GM06990 (cell line): ENCODE results near the gene CFAP74.

Experiments
- DNase-seq: peaks from one replicate; pipeline ENCODE4 v3.0.0-alpha.2; 2011; ENCODE audit not compliant: insufficient read length; ENCODE audit errors: extremely low read depth
- H3K27me3 ChIP-seq: replicated peaks from 2 replicates; pipeline ENCODE4 v1.6.0; 2011; ENCODE audit warnings: low read length; ENCODE audit not compliant: control insufficient read depth, insufficient read depth
- H3K36me3 ChIP-seq: 2 replicates; pipeline ENCODE4 v1.5.1; 2011; ENCODE audit warnings: low read length; ENCODE audit not compliant: control insufficient read depth, insufficient read depth
- H3K4me3 ChIP-seq: replicated peaks from 2 replicates; pipeline ENCODE4 v1.5.1; 2011; ENCODE audit warnings: low read depth, mild to moderate bottlenecking, control low read depth, low read length
- TF ChIP-seq, protein P1 (sequence below): IDR thresholded peaks from 2 replicates; pipeline ENCODE4 v1.5.1; 2011; ENCODE audit warnings: low read length, control low read depth, mild to moderate bottlenecking, inconsistent platforms; ENCODE audit not compliant: insufficient read depth, poor library complexity, severe bottlenecking

The CFAP74 gene

DNA sequence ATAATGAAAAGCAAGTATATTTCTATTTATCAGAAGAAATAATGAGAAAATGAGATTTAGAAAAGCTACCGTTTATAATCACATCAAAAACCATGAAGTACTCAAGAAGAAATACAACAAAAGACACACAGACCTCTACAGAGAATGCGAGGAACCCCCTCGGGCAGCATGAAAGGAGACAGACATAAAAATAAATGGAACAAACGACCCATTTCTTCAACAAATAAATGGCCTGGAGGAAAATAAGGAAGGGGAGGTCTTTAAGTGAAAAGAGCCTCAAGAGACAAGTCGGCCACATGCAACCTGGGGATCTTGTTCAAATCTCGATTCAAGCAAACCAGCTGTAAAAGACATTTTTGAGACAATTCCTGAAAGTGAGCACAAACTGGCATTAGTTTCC lies 6.0 kb downstream of the CFAP74 start:
- no peak for DNase-seq
- TF ChIP-seq, protein P1, sequence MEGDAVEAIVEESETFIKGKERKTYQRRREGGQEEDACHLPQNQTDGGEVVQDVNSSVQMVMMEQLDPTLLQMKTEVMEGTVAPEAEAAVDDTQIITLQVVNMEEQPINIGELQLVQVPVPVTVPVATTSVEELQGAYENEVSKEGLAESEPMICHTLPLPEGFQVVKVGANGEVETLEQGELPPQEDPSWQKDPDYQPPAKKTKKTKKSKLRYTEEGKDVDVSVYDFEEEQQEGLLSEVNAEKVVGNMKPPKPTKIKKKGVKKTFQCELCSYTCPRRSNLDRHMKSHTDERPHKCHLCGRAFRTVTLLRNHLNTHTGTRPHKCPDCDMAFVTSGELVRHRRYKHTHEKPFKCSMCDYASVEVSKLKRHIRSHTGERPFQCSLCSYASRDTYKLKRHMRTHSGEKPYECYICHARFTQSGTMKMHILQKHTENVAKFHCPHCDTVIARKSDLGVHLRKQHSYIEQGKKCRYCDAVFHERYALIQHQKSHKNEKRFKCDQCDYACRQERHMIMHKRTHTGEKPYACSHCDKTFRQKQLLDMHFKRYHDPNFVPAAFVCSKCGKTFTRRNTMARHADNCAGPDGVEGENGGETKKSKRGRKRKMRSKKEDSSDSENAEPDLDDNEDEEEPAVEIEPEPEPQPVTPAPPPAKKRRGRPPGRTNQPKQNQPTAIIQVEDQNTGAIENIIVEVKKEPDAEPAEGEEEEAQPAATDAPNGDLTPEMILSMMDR, result no peak
- H3K27me3 ChIP-seq, result no peaks in the 10 kb centered on the region; the same call in 1 of the 2 replicates
- H3K36me3 ChIP-seq, result no peaks in the 10 kb centered on the region
- no peak overlapping the region for H3K4me3 ChIP-seq

DNA sequence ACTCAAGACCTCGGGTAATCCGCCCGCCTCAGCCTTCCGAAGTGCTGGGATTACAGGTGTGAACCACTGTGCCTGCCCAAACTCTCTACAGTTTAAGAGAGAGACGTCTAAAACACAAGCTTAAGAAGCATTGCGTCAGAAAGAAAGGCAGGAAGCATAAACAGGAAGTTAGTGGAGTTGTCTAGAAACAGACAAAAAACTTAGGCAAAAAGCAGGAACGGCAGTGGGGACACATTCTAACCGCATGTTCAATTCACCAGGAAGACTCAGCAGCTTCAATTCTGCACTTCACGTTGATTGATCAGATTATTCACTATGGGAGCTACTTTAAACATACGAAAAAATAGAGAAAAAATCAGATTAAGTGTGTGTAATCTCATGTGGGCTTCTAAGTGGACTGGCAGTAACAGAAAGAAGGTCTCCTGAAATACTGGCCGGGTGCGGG lies 7.4 kb downstream of the CFAP74 start:
- H3K36me3 ChIP-seq, result no peaks in the 10 kb centered on the region

DNA sequence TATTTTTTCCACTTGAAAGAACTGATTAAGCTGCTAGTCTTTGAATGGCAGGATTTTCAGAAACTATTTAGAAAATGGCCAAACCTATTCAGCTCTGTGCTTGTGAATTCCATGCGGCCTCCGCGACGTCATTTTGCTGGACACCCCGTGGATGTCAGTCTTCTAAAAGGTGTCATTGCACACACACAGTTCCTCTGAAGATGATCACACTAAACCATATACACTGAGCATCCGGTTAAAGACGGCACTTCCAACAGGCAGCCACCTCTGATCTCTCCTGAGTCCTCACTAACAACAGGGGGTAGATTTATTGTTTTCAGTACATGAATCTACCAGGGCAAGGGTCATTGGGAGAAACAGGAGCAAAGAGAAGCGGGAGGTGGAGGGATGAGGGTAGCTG lies 9.1 kb downstream of the CFAP74 start:
- Histone ChIP-seq H3K36me3 (no peaks in the 10 kb centered on the region), H3K27me3 (no peaks in the 10 kb centered on the region; the same call in 1 of the 2 replicates), H3K4me3 (no peak overlapping the region)
- TF ChIP-seq, protein P1, result no peak
- DNase-seq, result no peak

More for the DNA sequence above, 7.4 kb downstream of the CFAP74 start:
- Histone ChIP-seq H3K4me3 (no peak overlapping the region), H3K27me3 (no peaks in the 10 kb centered on the region; the same call in 1 of the 2 replicates)
- DNase-seq, result no peak
- TF ChIP-seq, protein P1, result no peak

DNA sequence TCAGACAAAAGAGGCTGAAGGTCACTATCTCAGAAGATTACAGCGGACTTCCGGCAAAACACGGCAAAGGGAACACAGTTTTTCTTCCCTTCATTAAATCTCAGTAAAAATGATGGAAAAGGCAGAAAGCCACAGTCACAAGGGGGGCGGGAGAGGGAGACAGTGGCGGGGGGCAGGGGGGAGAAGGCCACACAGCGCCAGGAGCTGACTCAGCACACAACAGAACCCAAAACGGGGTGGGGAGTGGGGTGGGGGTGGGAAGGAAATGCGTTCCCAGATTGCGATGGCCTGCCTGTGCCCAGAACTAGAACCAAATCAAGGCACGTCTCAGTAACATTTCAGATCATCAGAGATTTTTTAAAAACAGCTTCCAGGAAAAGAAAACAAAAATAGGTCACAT lies 13.4 kb downstream of the CFAP74 start:
- no peaks in the 10 kb centered on the region; the same call in 1 of the 2 replicates for H3K27me3 ChIP-seq
- TF ChIP-seq, protein P1, result no peak
- DNase-seq, result no peak
- no peak overlapping the region for H3K4me3 ChIP-seq
- no peaks in the 10 kb centered on the region for H3K36me3 ChIP-seq

DNA sequence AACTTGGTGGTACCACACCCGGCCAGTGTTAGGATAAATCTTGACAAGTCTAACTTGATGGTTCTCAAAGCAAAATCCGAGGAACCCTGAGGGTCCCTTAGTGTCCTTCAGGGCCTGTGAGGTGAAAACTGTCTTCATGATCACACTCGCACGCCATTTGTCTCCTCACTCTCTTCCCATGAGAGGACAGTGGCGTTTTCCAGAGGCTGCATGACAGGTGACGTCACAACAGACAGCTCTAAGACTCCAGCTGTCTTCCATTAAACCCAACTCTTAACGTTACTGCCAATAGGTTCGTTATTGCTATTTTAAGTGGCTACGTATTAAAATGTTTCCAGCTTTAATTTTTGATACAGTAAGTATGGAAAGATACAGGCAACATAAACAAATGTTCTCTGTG lies 13.8 kb downstream of the CFAP74 start:
- TF ChIP-seq, protein P1, result no peak
- no peak overlapping the region for H3K4me3 ChIP-seq
- no peaks in the 10 kb centered on the region; the same call in 1 of the 2 replicates for H3K27me3 ChIP-seq
- no peak for DNase-seq
- H3K36me3 ChIP-seq, result no peaks in the 10 kb centered on the region

DNA sequence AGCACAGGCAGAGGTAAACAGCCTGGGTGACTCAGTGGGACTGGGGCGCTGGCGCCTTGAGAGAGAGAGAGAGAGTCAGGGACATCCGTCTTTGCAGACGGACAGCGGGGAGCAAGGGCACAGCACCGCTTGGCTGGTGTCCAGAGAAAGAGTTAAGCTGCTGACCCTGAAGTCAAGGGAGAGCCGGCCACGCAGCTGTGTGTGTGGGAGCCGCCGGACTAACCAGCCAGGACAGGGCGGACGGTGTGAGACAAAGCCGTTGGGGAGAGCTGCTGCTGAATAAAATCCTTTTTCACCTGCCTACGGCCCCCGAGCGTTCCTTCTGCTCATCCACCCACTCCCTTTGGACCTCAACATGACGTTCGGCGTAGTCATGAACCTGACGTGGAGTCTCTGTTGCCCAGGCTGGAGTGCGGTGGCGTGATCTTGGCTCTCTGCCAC lies 14.5 kb downstream of the CFAP74 start:
- H3K27me3 ChIP-seq, result no peaks in the 10 kb centered on the region
- H3K4me3 ChIP-seq, result no peak overlapping the region
- no peak for DNase-seq
- TF ChIP-seq, protein P1, result no peak
- no peaks in the 10 kb centered on the region for H3K36me3 ChIP-seq
